HG03097 (cell line): ENCODE measurements around the gene EMC10.
"Not testable (repeated sequence)": the region's sequence is repeated elsewhere in the genome, so short reads cannot be mapped to it uniquely, and the experiment has no call there.

ENCODE experiments used
- ATAC-seq: cut with Tn5 transposase; IDR thresholded peaks from one replicate; pipeline ENCODE4 v1.9.1; 2021; ENCODE audit not compliant: unreplicated experiment, low FRiP score

The EMC10 gene

GRCh38 chr19:50512112-50512998 is 36.0 kb downstream of the EMC10 start:
- ATAC-seq = no peak

- ATAC-seq = no peak
These were observed 36.9 kb downstream of the EMC10 start for GRCh38 chr19:50512999-50513745.

- ATAC-seq = no peak
These were observed 37.5 kb downstream of the EMC10 start, which contains the start of gene ASPDH for GRCh38 chr19:50513746-50514345. Gene ASPDH (minus strand): TSS chr19:50513913. CDS start chr19:50513823, 90 bp downstream.

GRCh38 chr19:50514346-50515167 is 38.2 kb downstream of the EMC10 start:
- ATAC-seq = no peak

GRCh38 chr19:50515168-50515561 is 38.9 kb downstream of the EMC10 start:
- ATAC-seq = no peak

- no peak for ATAC-seq
These were observed 40.1 kb downstream of the EMC10 start for GRCh38 chr19:50516456-50516855.

GRCh38 chr19:50516964-50517703 is 40.8 kb downstream of the EMC10 start:
- no peak for ATAC-seq

- no peak for ATAC-seq
These were observed 41.4 kb downstream of the EMC10 start for GRCh38 chr19:50517704-50518075.

GRCh38 chr19:50518091-50519005 is 42.0 kb downstream of the EMC10 start:
- ATAC-seq = no peak

GRCh38 chr19:50519006-50519575 is 42.8 kb downstream of the EMC10 start:
- ATAC-seq = no peak

- ATAC-seq = no peak
These were observed 44.6 kb downstream of the EMC10 start for GRCh38 chr19:50520822-50521465.

GRCh38 chr19:50522881-50523280 is 46.6 kb downstream of the EMC10 start:
- ATAC-seq = no peak

- ATAC-seq = not testable (repeated sequence)
These were observed 51.7 kb downstream of the EMC10 start for GRCh38 chr19:50528052-50528451.

- no peak for ATAC-seq
These were observed 54.9 kb downstream of the EMC10 start for GRCh38 chr19:50531171-50531612.

GRCh38 chr19:50532952-50533351 is 56.6 kb downstream of the EMC10 start:
- ATAC-seq = no peak

GRCh38 chr19:50534478-50534877 is 58.2 kb downstream of the EMC10 start:
- ATAC-seq = no peak

GRCh38 chr19:50535672-50536187 is 59.4 kb downstream of the EMC10 start:
- ATAC-seq = no peak
